ENCODE measurements around the gene PRSS56. TPM values are rescaled to one million over a fixed set of nuclear protein-coding genes. Genes with fewer than 3 reads are reported as not detected.
"Not testable (repeated sequence)": the region's sequence is repeated elsewhere in the genome, so short reads cannot be mapped to it uniquely, and the experiment has no call there.

The PRSS56 gene
- total RNA-seq, 2 donors from 2014 or later, result not detected

GRCh38 chr2:232521959-232522622 lies 1.9 kb downstream of the PRSS56 start:
- intact Hi-C loops (cut with DNase I), result loop anchor here in 1 of 2 donors (10.0 kb wide), 2 partner anchors 77 to 607 kb away; no protein-coding TSS in a partner anchor
- DNase-seq (ENCODE audit: low spot score), result no peak

DNA sequence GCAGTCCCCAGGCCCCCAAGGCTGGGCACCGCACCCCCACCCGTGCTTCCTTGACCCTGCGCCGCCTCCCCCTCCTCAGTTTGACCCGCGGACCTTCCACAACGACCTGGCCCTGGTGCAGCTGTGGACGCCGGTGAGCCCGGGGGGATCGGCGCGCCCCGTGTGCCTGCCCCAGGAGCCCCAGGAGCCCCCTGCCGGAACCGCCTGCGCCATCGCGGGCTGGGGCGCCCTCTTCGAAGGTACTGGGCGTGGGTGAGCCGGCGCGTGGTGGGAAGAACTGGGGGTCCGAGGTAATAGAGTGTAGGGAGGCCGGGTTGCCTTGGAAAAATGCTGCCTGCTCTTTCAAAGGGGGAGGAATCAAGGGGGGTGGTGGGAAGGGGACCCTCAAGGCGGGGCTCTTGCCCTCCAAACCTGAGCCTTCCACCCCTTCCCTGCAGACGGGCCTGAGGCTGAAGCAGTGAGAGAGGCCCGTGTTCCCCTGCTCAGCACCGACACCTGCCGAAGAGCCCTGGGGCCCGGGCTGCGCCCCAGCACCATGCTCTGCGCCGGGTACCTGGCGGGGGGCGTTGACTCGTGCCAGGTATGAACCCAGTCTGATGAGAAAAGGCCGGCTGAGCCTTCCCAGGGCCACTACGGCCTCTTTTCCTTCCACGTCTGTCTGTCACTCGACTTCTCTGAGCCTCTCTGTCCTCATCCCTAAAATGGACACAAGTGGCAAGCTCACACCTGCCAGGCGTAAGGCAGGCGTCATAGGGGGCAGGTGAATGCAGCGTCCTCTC lies 2.6 kb downstream of the PRSS56 start:
- intact Hi-C loops (cut with DNase I), result loop anchor here in 1 of 2 donors (10.0 kb wide), 2 partner anchors 78 to 608 kb away; no protein-coding TSS in a partner anchor
- no peak for DNase-seq (ENCODE audit: low spot score)

GRCh38 chr2:232523402-232523681 lies 3.2 kb downstream of the PRSS56 start:
- intact Hi-C loops (cut with DNase I), result loop anchor here in 1 of 2 donors (10.0 kb wide), 2 partner anchors 79 to 609 kb away; no protein-coding TSS in a partner anchor
- no peak for DNase-seq (ENCODE audit: low spot score)

GRCh38 chr2:232523682-232524597 lies 3.8 kb downstream of the PRSS56 start:
- no peak for DNase-seq (ENCODE audit: low spot score)
- intact Hi-C loops (cut with DNase I), result loop anchor here in 1 of 2 donors (10.0 kb wide), 2 partner anchors 79 to 609 kb away; no protein-coding TSS in a partner anchor

GRCh38 chr2:232524771-232525170 lies 4.6 kb downstream of the PRSS56 start:
- intact Hi-C loops (cut with DNase I), result loop anchor here in 1 of 2 donors (10.0 kb wide), 2 partner anchors 80 to 610 kb away; no protein-coding TSS in a partner anchor
- DNase-seq (ENCODE audit: low spot score), result no peak

DNA sequence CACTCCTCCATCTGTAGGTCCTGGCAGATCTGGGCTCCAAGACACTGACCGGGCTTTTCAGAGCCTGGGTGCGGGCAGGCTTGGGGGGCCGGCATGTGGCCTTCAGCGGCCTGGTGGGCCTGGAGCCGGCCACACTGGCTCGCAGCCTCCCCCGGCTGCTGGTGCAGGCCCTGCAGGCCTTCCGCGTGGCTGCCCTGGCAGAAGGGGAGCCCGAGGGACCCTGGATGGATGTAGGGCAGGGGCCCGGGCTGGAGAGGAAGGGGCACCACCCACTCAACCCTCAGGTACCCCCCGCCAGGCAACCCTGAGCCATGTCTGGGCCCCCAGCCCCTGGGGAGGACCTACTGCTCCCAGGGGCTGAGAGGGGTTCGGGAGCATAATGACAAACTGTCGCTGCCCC lies 5.0 kb downstream of the PRSS56 start:
- intact Hi-C loops (cut with DNase I), result loop anchor here in 1 of 2 donors (10.0 kb wide), 2 partner anchors 80 to 610 kb away; no protein-coding TSS in a partner anchor
- no peak for DNase-seq (ENCODE audit: low spot score)

- no peak for DNase-seq (ENCODE audit: low spot score)
- intact Hi-C loops (cut with DNase I), result loop anchor here in 1 of 2 donors (10.0 kb wide), 2 partner anchors 81 to 611 kb away; no protein-coding TSS in a partner anchor
Observed at GRCh38 chr2:232525791-232526371, 5.7 kb downstream of the PRSS56 start, which contains the start of gene CHRND. TSS of gene CHRND (plus strand) at chr2:232526160. CDS start at chr2:232526216, 56 bp downstream.

- intact Hi-C loops (cut with DNase I), result loop anchor here in 1 of 2 donors (10.0 kb wide), 2 partner anchors 82 to 612 kb away; no protein-coding TSS in a partner anchor
- DNase-seq (ENCODE audit: low spot score), result no peak
Observed at GRCh38 chr2:232526372-232526941, 6.3 kb downstream of the PRSS56 start.

DNA sequence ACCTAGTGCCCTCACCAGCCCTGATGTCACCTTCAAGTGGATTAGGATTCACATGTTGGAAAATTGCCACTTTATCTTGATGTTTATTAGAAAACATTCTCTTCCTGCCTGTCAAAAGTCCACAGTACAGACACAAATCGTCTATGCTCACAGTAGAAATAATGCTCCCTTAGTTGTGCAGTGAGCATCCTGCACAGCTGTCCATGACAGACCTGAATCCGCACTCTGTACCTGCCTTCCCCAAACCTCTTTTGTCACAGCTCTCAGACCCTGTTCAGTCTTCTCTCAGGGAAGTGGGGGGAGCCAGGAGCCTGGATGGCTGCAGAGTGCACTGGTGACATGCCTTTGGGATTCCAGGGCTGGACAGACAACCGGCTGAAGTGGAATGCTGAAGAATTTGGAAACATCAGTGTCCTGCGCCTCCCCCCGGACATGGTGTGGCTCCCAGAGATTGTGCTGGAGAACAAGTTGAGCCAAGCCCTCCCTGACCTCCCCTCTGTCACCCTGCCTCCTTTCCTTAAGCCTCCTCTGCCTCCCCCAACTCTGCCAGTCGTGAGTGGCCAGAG lies 7.8 kb downstream of the PRSS56 start:
- DNase-seq (ENCODE audit: low spot score), result no peak
- intact Hi-C loops (cut with DNase I), result loop anchor here in 1 of 2 donors (10.0 kb wide), 2 partner anchors 83 to 613 kb away; no protein-coding TSS in a partner anchor

DNA sequence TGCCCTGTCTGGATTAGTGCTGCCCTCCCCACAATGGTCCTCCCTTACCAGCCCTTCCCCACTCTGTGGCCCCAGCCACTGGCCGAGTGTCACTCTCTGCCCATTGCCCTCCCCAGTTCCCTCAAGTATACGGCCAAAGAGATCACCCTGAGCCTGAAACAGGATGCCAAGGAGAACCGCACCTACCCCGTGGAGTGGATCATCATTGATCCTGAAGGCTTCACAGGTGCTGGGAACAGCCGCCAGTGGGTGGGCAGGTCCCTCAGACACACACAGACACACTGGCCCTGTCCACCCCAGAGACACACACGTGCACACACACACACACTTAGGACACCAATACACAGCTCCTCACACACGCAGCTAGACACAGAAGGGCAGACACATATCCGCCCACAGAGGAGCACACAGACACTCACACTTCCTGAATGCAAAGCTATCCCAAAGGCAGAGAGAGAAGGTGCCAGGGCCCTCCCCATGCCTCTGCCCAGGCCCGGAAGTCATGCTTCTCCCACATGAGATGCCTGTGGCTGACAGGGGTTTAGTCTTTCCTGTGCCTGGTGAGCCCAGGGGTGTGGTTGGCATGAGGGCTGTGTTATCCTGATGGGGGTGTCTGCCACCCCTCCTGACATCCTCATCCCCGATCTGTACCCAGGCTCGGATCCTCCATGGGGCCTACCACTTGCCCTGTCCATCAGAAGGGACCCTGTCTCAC lies 8.7 kb downstream of the PRSS56 start:
- DNase-seq (ENCODE audit: low spot score), result peak; percentile 70
- intact Hi-C loops (cut with DNase I), result loop anchor here in 1 of 2 donors (10.0 kb wide), 2 partner anchors 84 to 614 kb away; no protein-coding TSS in a partner anchor

GRCh38 chr2:232529806-232530547 lies 9.8 kb downstream of the PRSS56 start:
- DNase-seq (ENCODE audit: low spot score), result peak; percentile 66
- intact Hi-C loops (cut with DNase I), result loop anchor here in 1 of 2 donors (10.0 kb wide), 2 partner anchors 85 to 615 kb away; no protein-coding TSS in a partner anchor

- intact Hi-C loops (cut with DNase I), result no loop called here
Observed at GRCh38 chr2:232530626-232531260, 10.6 kb downstream of the PRSS56 start.

DNA sequence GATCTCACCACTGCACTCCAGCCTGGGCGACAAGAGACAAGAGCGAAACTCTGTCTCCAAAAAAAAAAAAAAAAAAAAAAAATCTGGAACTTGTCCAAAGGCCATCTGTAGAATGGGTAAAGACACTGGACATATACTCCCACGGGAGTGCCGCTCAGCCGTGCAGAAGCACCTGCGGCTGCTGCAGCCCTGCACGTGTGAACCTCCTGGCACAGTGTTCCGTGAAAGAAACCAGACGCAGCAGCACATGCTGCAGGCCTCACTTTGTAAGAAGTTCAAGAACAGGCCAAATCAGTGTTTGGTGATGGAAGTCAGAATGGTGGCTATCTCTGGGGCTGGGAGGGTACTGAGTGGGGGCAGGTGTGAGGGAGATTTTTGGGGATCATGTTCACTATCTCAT lies 12.2 kb downstream of the PRSS56 start:
- peak; percentile 48 for DNase-seq (ENCODE audit: low spot score)
- intact Hi-C loops (cut with DNase I), result no loop called here

More at GRCh38 chr2:232530626-232531260, 10.6 kb downstream of the PRSS56 start:
- peak; percentile 52 for DNase-seq (ENCODE audit: low spot score)

GRCh38 chr2:232532821-232533220 lies 12.6 kb downstream of the PRSS56 start:
- DNase-seq (ENCODE audit: low spot score); intact Hi-C loops (cut with DNase I): not testable (repeated sequence)

DNA sequence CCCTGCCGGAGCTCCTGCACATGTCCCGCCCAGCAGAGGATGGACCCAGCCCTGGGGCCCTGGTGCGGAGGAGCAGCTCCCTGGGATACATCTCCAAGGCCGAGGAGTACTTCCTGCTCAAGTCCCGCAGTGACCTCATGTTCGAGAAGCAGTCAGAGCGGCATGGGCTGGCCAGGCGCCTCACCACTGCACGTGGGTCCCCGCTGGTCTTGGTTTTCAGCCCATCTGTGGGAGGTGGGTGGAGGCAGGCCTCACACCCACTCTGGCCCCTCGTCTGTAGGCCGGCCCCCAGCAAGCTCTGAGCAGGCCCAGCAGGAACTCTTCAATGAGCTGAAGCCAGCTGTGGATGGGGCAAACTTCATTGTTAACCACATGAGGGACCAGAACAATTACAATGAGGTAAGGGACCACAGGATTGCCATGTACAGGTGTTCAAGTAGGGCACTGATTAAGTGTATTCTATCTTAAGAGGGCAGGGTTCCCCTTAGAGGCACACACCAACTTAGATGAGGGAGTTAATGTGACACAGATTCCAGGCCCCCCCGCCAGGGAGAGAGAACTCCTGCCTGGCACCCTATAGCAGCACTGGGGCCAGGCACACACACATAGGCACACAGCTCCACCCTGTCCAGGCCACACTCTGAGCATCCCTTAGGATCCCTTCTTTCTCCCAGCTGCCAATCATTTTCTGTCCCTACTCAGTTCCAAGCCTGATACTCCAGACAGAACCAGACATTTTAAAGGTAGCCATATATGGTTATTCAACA lies 13.9 kb downstream of the PRSS56 start:
- intact Hi-C loops (cut with DNase I), result no loop called here
- DNase-seq (ENCODE audit: low spot score), result peak; percentile 72

Data from posterior vena cava (tissue), 2 donors.